Hair follicular keratinocyte (primary cell): ENCODE results near the gene TIAM2. TPM values are rescaled to one million over a fixed set of nuclear protein-coding genes. Genes with fewer than 3 reads are reported as not detected.

ENCODE experiments used
- total RNA-seq: library from RNA; depleted of rRNA; stranded (reverse); fragments of >200 nt; gene quantifications from 2 replicates; pipeline ENCODE4 v1.2.3, GENCODE V29; 2015

Gene TIAM2
- total RNA-seq = 1.3 and 6.2 TPM in 2 replicates

DNA sequence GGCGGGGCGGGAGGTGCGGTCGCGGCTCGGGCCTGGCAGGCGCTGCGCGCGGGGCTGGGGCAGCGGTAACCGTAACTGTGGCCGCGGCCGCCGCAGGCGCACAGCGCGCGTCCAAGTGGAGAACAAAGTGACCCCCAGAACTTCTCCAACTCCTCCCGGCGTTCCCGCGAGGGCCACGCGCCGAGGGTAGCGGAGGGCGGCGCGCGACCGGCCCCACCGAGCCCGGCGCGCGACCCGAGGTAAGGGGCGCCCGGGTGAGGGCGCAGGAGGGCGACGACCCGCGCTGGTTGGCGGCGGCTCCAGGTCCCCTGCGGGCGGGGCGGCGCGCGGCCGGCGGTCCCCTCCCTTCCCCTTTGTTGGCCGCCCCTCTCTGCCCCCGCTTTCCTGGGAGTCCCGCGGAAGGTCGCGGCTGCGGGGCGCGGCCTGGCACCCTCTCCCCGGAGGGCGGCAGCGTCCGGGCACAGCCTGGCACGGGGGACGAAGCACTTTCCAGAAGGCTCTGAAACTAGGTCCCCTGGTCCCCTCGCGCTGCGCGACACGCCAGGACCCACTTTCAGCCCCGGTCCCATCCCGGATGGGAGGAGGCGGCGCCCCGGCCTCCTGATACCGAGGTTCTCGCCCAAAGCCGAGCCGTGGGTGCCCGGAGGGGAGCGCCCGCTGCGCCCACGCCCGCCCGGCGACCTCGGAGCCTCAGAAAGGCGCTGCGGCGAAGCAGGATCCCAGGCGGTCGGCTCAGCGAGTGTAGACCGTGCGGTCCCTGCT is at the start of gene TIAM2:
TSS of gene TIAM2 (plus strand) at position 62 of the 762 bp plus-strand sequence. CDS start 133,909 bp downstream, outside the sequence.

GRCh38 chr6:155263373-155264063 is 268.4 kb downstream of the TIAM2 start, which contains the start of gene CLDN20:
CLDN20 (plus strand) TSS chr6:155264013; CDS start chr6:155275720, 11,707 bp downstream.

